Activated naive CD8-positive, alpha-beta T cell treated with anti-CD3 and anti-CD28 coated beads for 36 hours (primary cell): ENCODE results near the gene RYR2. TPM values are rescaled to one million over a fixed set of nuclear protein-coding genes. Genes with fewer than 3 reads are reported as not detected.

ENCODE experiments used
- DNase-seq: peaks from one replicate; pipeline ENCODE4 v3.0.0; 2021
- H3K27ac Mint-ChIP-seq: one replicate; pipeline ENCODE4 v1.8.0; 2022; ENCODE audit warnings: mild to moderate bottlenecking, moderate library complexity, mixed read lengths
- H3K27me3 Mint-ChIP-seq: one replicate; pipeline ENCODE4 v1.8.0; 2022; ENCODE audit warnings: mild to moderate bottlenecking, mixed read lengths
- H3K36me3 Mint-ChIP-seq: one replicate; pipeline ENCODE4 v1.8.0; 2021; ENCODE audit warnings: mild to moderate bottlenecking, mixed read lengths
- H3K4me1 Mint-ChIP-seq: one replicate; pipeline ENCODE4 v1.8.0; 2021; ENCODE audit warnings: mixed read lengths
- H3K4me3 Mint-ChIP-seq: one replicate; pipeline ENCODE4 v1.8.0; 2022; ENCODE audit warnings: mild to moderate bottlenecking, moderate library complexity, mixed read lengths
- H3K9me3 Mint-ChIP-seq: one replicate; pipeline ENCODE4 v1.8.0; 2022; ENCODE audit warnings: mixed read lengths
- total RNA-seq, 2 experiments: library from RNA; stranded (reverse); gene quantifications; one replicate each; pipeline ENCODE4 v1.2.3, GENCODE V29; 2021

The RYR2 gene
- total RNA-seq, 2 experiments from 2014 or later = not detected

- Mint-ChIP-seq H3K9me3 (no peaks in the 10 kb centered on the region), H3K4me3 (no peak overlapping the region), H3K27ac (no peak overlapping the region), H3K36me3 (no peaks in the 10 kb centered on the region), H3K27me3 (no peaks in the 10 kb centered on the region), H3K4me1 (no peaks in the 10 kb centered on the region)
- DNase-seq = no peak
Measured at GRCh38 chr1:237303929-237304328, 261.9 kb downstream of the RYR2 start.

GRCh38 chr1:237306726-237307125, 264.7 kb downstream of the RYR2 start:
- no peak for DNase-seq
- no peaks in the 10 kb centered on the region for H3K36me3 Mint-ChIP-seq

GRCh38 chr1:237309595-237310118, 267.7 kb downstream of the RYR2 start:
- no peaks in the 10 kb centered on the region for H3K36me3 Mint-ChIP-seq
- no peak overlapping the region for H3K4me3 Mint-ChIP-seq
- H3K27me3 Mint-ChIP-seq = no peaks in the 10 kb centered on the region
- no peaks in the 10 kb centered on the region for H3K4me1 Mint-ChIP-seq
- no peak for DNase-seq
- no peak overlapping the region for H3K27ac Mint-ChIP-seq
- peaks cover 2% of the 10 kb centered on the region for H3K9me3 Mint-ChIP-seq

More at GRCh38 chr1:237306726-237307125, 264.7 kb downstream of the RYR2 start:
- Mint-ChIP-seq H3K9me3 (no peaks in the 10 kb centered on the region), H3K27ac (no peak overlapping the region), H3K4me3 (no peak overlapping the region), H3K4me1 (no peaks in the 10 kb centered on the region), H3K27me3 (no peaks in the 10 kb centered on the region)

GRCh38 chr1:237316352-237316751, 274.4 kb downstream of the RYR2 start:
- Mint-ChIP-seq H3K27ac (no peak overlapping the region), H3K36me3 (no peaks in the 10 kb centered on the region), H3K4me3 (no peak overlapping the region), H3K27me3 (no peaks in the 10 kb centered on the region), H3K9me3 (peaks cover 2% of the 10 kb centered on the region), H3K4me1 (no peaks in the 10 kb centered on the region)
- no peak for DNase-seq

GRCh38 chr1:237318748-237319147, 276.8 kb downstream of the RYR2 start:
- H3K27me3 Mint-ChIP-seq = no peaks in the 10 kb centered on the region
- no peak overlapping the region for H3K27ac Mint-ChIP-seq
- no peak for DNase-seq
- H3K4me3 Mint-ChIP-seq = no peak overlapping the region
- H3K9me3 Mint-ChIP-seq = peaks cover under 1% of the 10 kb centered on the region
- H3K36me3 Mint-ChIP-seq = no peaks in the 10 kb centered on the region
- H3K4me1 Mint-ChIP-seq = no peaks in the 10 kb centered on the region

- H3K27ac Mint-ChIP-seq = no peak overlapping the region
- no peak overlapping the region for H3K4me3 Mint-ChIP-seq
- H3K36me3 Mint-ChIP-seq = no peaks in the 10 kb centered on the region
- no peaks in the 10 kb centered on the region for H3K9me3 Mint-ChIP-seq
- H3K4me1 Mint-ChIP-seq = no peaks in the 10 kb centered on the region
- DNase-seq = no peak
- H3K27me3 Mint-ChIP-seq = no peaks in the 10 kb centered on the region
Measured at GRCh38 chr1:237320890-237321289, 278.9 kb downstream of the RYR2 start.

GRCh38 chr1:237324226-237324625, 282.2 kb downstream of the RYR2 start:
- no peak overlapping the region for H3K27ac Mint-ChIP-seq
- no peak overlapping the region for H3K4me3 Mint-ChIP-seq
- no peaks in the 10 kb centered on the region for H3K4me1 Mint-ChIP-seq
- DNase-seq = no peak
- no peaks in the 10 kb centered on the region for H3K27me3 Mint-ChIP-seq
- H3K9me3 Mint-ChIP-seq = no peaks in the 10 kb centered on the region
- H3K36me3 Mint-ChIP-seq = no peaks in the 10 kb centered on the region

- Mint-ChIP-seq H3K4me3 (no peak overlapping the region), H3K9me3 (no peaks in the 10 kb centered on the region), H3K4me1 (no peaks in the 10 kb centered on the region), H3K27ac (no peak overlapping the region), H3K27me3 (no peaks in the 10 kb centered on the region), H3K36me3 (no peaks in the 10 kb centered on the region)
- DNase-seq = no peak
Measured at GRCh38 chr1:237327061-237327460, 285.1 kb downstream of the RYR2 start.

GRCh38 chr1:237340892-237341291, 298.9 kb downstream of the RYR2 start:
- H3K27ac Mint-ChIP-seq = no peak overlapping the region
- no peaks in the 10 kb centered on the region for H3K9me3 Mint-ChIP-seq
- H3K36me3 Mint-ChIP-seq = no peaks in the 10 kb centered on the region
- H3K4me1 Mint-ChIP-seq = no peaks in the 10 kb centered on the region
- DNase-seq = no peak
- peaks cover 8% of the 10 kb centered on the region for H3K27me3 Mint-ChIP-seq
- no peak overlapping the region for H3K4me3 Mint-ChIP-seq

- H3K36me3 Mint-ChIP-seq = no peaks in the 10 kb centered on the region
- no peaks in the 10 kb centered on the region for H3K4me1 Mint-ChIP-seq
- DNase-seq = no peak
- H3K9me3 Mint-ChIP-seq = no peaks in the 10 kb centered on the region
- H3K27ac Mint-ChIP-seq = no peak overlapping the region
- H3K4me3 Mint-ChIP-seq = no peak overlapping the region
- H3K27me3 Mint-ChIP-seq = peaks cover 8% of the 10 kb centered on the region
Measured at GRCh38 chr1:237341391-237341790, 299.4 kb downstream of the RYR2 start.

GRCh38 chr1:237342730-237343129, 300.7 kb downstream of the RYR2 start:
- H3K4me1 Mint-ChIP-seq = no peaks in the 10 kb centered on the region

GRCh38 chr1:237352747-237353146, 310.8 kb downstream of the RYR2 start:
- Mint-ChIP-seq H3K36me3 (no peaks in the 10 kb centered on the region), H3K27ac (no peak overlapping the region), H3K27me3 (peaks cover 7% of the 10 kb centered on the region), H3K4me1 (no peaks in the 10 kb centered on the region), H3K9me3 (no peaks in the 10 kb centered on the region), H3K4me3 (no peak overlapping the region)
- DNase-seq = no peak

More at GRCh38 chr1:237342730-237343129, 300.7 kb downstream of the RYR2 start:
- Mint-ChIP-seq H3K27ac (no peak overlapping the region), H3K4me3 (no peak overlapping the region), H3K9me3 (no peaks in the 10 kb centered on the region), H3K27me3 (peaks cover 10% of the 10 kb centered on the region), H3K36me3 (no peaks in the 10 kb centered on the region)
- DNase-seq = no peak

GRCh38 chr1:237353918-237354317, 311.9 kb downstream of the RYR2 start:
- DNase-seq = no peak
- no peaks in the 10 kb centered on the region for H3K36me3 Mint-ChIP-seq

GRCh38 chr1:237355022-237355421, 313.0 kb downstream of the RYR2 start:
- no peak overlapping the region for H3K27ac Mint-ChIP-seq
- no peaks in the 10 kb centered on the region for H3K9me3 Mint-ChIP-seq

More at GRCh38 chr1:237353918-237354317, 311.9 kb downstream of the RYR2 start:
- no peaks in the 10 kb centered on the region for H3K4me1 Mint-ChIP-seq
- no peak overlapping the region for H3K27ac Mint-ChIP-seq
- H3K27me3 Mint-ChIP-seq = peaks cover under 1% of the 10 kb centered on the region
- no peaks in the 10 kb centered on the region for H3K9me3 Mint-ChIP-seq
- no peak overlapping the region for H3K4me3 Mint-ChIP-seq

GRCh38 chr1:237358555-237358954, 316.6 kb downstream of the RYR2 start:
- no peaks in the 10 kb centered on the region for H3K9me3 Mint-ChIP-seq
- no peaks in the 10 kb centered on the region for H3K27me3 Mint-ChIP-seq
- no peak overlapping the region for H3K27ac Mint-ChIP-seq
- H3K4me1 Mint-ChIP-seq = no peaks in the 10 kb centered on the region
- no peak overlapping the region for H3K4me3 Mint-ChIP-seq
- DNase-seq = no peak
- no peaks in the 10 kb centered on the region for H3K36me3 Mint-ChIP-seq

More at GRCh38 chr1:237355022-237355421, 313.0 kb downstream of the RYR2 start:
- Mint-ChIP-seq H3K4me1 (no peaks in the 10 kb centered on the region), H3K27me3 (no peaks in the 10 kb centered on the region), H3K36me3 (no peaks in the 10 kb centered on the region), H3K4me3 (no peak overlapping the region)
- DNase-seq = no peak

- H3K27ac Mint-ChIP-seq = no peak overlapping the region
- H3K36me3 Mint-ChIP-seq = no peaks in the 10 kb centered on the region
- H3K9me3 Mint-ChIP-seq = no peaks in the 10 kb centered on the region
- DNase-seq = no peak
- no peak overlapping the region for H3K4me3 Mint-ChIP-seq
- no peaks in the 10 kb centered on the region for H3K27me3 Mint-ChIP-seq
- H3K4me1 Mint-ChIP-seq = no peaks in the 10 kb centered on the region
Measured at GRCh38 chr1:237367758-237368157, 325.8 kb downstream of the RYR2 start.
